HK-2 (cell line): ENCODE measurements around the gene HSPA4.
"Not testable (repeated sequence)": the region's sequence is repeated elsewhere in the genome, so short reads cannot be mapped to it uniquely, and the experiment has no call there.

ENCODE experiments used
- DNase-seq: peaks from one replicate; pipeline ENCODE4 v3.0.0-alpha.2; 2018; ENCODE audit not compliant: unreplicated experiment

Gene HSPA4

DNA sequence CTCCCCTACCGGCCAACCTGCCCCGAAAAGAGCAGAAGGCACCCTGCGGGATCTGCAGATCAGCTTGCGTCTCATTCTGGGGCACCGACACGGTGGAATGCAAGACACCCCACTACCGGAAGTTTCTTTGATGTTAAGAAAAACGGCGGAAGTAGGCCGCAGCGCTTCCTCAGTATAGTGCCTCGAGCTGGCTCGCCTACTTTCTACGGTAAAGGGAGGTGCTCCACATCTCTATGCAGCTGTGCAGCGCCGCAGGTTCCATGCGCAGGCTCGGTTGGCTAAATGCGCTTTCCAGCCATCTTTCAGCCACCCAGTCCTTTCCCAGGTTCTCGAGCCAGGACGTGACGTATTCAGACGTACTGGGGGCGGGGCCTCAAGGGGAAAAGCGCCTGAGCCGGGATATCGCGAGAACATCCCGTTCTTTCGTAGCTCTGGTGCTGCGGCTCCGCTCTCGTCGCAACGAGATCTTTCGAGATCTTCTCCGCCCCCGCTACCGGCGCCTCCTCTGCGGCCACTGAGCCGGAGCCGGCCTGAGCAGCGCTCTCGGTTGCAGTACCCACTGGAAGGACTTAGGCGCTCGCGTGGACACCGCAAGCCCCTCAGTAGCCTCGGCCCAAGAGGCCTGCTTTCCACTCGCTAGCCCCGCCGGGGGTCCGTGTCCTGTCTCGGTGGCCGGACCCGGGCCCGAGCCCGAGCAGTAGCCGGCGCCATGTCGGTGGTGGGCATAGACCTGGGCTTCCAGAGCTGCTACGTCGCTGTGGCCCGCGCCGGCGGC, at the start of gene HSPA4:
Gene HSPA4, plus strand, starts transcription at position 472 of the 775 bp plus-strand sequence. Its CDS starts 238 bp downstream, at position 710.
- peak; percentile 92 for DNase-seq

DNA sequence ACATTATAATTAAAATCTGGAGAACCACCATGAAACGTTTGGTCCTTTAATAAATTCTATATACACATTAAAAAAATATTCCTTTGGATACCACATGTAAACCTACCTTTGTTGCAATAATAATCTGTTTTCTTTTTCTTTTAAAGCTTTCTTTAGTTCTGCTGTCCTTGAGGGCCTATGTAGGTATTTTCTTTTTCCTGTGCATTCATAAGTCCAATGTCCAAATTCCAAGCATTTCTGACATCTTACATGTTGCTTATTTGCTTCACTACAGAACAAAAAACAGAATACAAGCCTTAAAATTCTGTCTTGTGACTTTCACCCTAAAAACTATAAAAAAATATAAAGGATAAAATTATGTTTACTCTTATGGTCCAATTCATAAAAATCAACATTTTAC, 45.2 kb upstream of the HSPA4 start:
- DNase-seq: no peak

GRCh38 chr5:133008455-133008854, 43.4 kb upstream of the HSPA4 start:
- not testable (repeated sequence) for DNase-seq

DNA sequence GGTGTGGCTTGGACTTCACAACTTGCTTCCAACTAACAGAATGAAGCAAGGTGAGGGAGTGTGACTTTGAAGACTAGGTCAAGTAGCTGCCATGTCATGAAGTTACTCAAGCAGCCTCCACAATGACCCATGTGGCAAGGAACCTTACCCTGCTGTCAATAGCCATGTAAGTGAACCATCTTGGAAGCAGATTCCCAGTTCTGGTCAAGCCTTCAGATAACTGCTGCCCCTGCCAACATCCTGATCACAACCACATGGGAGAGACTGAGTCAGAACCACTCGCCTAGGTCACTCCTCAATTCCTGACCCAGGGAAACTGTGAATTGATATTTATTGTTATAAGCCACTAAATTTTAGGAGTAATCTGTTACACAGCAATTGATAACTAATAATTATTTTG, 36.3 kb upstream of the HSPA4 start:
- no peak for DNase-seq

DNA sequence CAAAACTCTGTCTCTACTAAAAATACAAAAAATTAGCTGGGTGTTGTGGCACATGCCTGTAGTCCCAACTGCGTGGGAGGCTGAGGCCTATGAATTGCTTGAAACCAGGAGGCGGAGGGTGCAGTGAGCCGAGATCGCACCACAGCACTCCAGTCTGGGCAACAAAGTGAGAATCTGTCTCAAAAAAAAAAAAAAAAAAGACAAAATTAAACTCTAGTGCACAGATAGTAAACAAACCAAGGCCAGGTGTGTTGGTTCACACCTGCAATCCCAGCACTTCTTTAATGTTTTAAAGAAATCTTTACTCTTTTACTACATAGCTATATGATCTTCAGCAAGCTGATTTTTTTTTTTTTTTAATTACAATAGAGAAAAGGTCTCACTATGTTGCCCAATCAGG, 33.8 kb upstream of the HSPA4 start:
- DNase-seq: no peak

DNA sequence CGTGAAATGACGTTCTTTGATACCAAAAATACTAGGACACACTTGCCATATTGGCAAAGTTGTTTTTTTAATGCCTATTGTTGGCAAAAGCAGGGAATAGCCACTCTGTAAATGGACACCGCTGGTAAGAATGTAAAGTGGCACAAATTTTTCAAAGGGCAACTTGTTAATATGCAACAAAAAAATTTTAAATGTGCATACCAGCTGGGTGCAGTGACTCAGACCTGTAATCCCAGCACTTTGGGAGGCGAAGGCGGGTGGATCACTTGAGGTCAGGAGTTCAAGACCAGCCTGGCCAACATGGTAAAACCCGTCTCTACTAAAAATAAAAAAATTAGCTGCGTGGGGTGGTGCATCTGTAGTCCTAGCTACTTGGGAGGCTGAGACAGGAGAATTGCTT, 32.3 kb upstream of the HSPA4 start:
- not testable (repeated sequence) for DNase-seq

DNA sequence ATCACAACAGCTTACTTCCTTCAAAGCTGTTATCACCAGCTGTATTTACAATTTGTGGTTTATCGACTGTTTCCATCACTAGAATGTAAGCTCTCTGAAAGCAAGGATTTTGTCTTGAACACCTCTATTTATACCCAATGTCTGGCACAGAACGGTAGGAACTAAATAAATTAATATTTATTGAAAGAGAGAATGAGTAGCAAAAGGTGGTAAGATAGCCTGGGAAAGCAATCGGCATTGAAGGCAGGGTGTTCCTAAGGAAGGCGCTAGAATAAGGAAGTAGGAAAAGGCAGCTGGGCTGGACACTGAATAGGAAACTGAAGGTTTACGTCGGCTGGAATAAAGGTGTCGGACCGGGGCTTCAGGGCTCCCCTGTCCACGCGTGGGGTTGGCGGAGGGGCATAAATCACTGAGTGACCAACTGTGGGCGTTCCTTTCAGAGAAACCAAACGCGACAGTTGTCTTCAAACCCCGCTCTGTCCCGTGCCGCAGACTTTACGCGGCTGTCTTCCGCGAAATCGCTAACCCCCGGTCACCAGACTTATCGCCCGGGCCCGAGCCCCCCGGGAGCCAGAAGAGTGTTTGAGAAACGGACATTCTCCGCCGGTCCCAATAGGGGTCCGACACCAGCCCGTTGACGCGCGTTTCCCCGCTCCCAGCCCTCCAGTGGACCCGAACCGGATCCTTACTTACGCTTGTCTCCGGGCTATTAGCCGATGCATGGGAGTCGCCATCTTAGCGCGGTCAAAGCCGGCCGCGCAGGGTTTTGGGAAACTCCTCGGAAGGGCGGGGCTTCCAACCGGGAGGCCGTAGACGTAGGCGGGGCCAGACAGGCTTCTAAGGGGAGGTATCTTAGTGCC, 25.8 kb upstream of the HSPA4 start, which contains the start of gene ZCCHC10:
Gene ZCCHC10, minus strand, starts transcription at position 746 of the 860 bp plus-strand sequence. Its CDS starts 12 bp downstream, at position 734.
- peak; percentile 80 for DNase-seq

DNA sequence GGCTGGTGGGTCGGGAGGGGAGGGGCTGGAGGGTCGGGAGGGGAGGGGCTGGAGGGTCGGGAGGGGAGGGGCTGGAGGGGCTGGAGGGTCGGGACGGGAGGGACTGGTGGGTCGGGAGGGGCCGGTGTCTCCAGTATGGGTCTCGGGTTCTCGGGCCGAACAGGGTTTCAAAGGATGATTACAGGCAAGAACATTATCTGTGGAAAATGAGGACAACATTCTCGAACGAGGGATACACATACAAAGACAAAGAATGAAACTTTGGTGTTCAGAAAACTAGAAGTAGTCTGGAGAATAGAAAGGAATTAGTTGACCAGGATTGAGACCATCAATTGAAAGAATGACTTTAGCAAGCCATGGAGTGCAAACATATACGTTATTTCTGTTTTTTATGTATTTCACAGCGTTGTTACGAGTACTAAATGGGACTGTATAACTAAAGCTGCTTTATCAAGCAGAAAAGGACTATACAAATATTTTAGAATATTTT, 25.1 kb upstream of the HSPA4 start:
- no peak for DNase-seq

- DNase-seq: no peak
Measured at GRCh38 chr5:133029416-133029815, 22.4 kb upstream of the HSPA4 start.

GRCh38 chr5:133030343-133031005, 21.3 kb upstream of the HSPA4 start:
- DNase-seq: no peak

- DNase-seq: no peak
Measured at GRCh38 chr5:133032852-133033742, 18.7 kb upstream of the HSPA4 start.

GRCh38 chr5:133034064-133034463, 17.7 kb upstream of the HSPA4 start:
- no peak for DNase-seq

GRCh38 chr5:133035224-133035623, 16.6 kb upstream of the HSPA4 start:
- no peak for DNase-seq

DNA sequence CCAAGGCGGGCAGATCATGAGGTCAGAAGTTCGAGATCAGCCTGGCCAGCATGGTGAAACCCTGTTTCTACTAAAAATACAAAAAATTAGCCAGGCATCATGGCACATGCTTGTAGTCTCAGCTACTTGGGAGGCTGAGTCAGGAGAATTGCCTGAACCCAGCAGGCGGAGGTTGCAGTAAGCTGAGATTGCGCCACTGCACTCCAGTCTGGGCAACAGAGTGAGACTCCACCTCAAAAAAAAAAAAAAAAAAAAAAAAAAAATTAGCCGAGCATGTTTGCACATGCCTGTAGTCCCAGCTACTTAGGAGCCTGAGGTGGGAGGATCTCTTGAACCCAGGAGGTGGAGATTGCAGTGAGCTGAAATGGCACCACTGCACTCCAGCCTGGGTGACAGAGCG, 15.1 kb upstream of the HSPA4 start:
- DNase-seq: not testable (repeated sequence)

DNA sequence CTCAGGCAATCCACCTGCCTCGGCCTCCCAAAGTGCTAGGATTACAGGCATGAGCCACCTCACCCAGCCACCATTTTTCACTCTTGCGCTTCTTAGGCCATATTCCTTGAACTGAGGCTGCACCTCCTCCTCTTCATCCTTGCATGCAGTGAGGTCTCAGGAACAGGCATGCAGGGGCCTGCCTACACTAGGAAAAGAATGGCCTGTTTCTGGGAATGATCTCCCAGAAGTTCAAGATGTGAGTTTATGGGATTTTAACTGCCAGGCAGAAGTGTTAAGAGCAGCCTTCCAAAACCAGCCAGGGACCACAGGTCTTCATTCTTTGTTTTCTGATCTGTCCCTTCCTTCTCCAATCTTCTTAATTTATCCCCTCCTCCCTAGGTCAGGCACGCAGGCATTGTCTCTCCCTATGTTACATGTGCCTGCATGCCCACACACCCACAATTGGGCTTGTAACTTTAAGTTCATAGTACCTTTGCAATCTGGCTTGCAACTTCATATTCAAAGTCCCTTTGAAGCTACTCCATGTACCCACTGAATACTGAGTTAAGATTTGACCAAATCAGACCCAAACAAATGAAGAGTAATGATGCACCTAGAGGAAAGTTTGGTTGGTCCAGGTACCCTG, 10.5 kb upstream of the HSPA4 start:
- DNase-seq: no peak

DNA sequence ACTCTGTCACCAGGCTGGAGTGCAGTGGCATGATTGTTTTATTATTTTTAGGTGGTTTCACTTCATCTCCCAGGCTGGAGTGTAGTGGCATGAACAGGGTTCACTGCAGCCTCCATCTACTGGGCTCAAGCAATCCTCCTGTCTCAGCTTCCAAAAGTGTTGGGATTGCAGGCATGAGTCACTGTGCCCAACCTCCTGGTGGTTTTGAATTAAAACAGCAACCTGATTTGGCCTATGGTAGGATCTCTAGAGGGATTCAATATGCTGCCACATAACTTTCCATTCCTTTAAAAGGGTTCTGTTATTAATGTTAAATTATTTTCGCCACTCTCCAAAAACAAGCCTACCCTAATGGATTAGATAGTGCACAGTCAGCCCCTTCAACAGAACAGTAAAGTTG, 9.9 kb upstream of the HSPA4 start:
- DNase-seq: no peak

GRCh38 chr5:133046560-133046959, 5.3 kb upstream of the HSPA4 start:
- not testable (repeated sequence) for DNase-seq

- no peak for DNase-seq
Measured at GRCh38 chr5:133047404-133047803, 4.4 kb upstream of the HSPA4 start.

- no peak for DNase-seq
Measured at GRCh38 chr5:133048993-133049725, 2.7 kb upstream of the HSPA4 start.

- DNase-seq: no peak
Measured at GRCh38 chr5:133049726-133050048, 2.1 kb upstream of the HSPA4 start.
